GM23248 (cell line): Measurements from ENCODE around the gene GREB1.

Source experiments
- EZH2 ChIP-seq: fragments of 200-600 bp; sonication (generic); IDR thresholded peaks from 2 replicates; pipeline ENCODE4 v1.6.1; 2018; ENCODE audit warnings: antibody characterized with exemption, mild to moderate bottlenecking; ENCODE audit not compliant: insufficient read depth, poor library complexity, severe bottlenecking
- EZH2phosphoT487 ChIP-seq: fragments of 200-600 bp; sonication (generic); IDR thresholded peaks from 2 replicates; pipeline ENCODE4 v1.6.1; 2018; ENCODE audit warnings: antibody characterized with exemption, moderate library complexity, mild to moderate bottlenecking, low read depth; ENCODE audit not compliant: insufficient read depth

DNA sequence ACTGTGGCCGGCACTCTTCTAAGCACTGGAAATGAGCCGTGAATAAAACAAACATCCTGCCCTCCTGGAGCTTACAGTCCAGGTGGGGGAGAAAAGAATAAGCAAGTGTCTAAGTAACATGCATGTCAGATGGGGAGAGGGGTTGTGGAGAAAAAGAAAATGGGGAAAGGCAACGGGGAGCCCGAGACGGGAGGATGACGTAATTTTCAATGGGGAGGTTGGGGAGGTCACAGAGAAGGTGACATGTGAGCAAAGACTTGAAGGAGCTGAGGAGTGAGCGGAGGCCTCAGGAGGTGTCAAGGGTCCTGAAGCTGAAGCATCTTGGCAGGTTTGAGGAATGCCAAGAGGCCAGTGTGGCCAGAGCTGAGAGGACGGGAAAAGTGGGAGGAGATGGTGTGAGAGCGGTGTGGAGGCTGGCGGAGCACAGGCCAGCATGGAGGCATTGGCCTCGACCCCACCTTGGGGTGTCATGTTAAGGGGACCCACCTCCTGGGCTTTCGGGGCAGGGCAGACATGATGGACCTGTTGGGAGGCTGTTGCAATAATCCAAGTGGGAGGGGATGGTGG, 151.1 kb downstream of the GREB1 start:
- no peak for TF ChIP-seq EZH2phosphoT487
- no peak for TF ChIP-seq EZH2
